Stomach (tissue), 9 donors: ENCODE measurements around the gene ATF7. TPM values are rescaled to one million over a fixed set of nuclear protein-coding genes. Genes with fewer than 3 reads are reported as not detected.
"Not testable (repeated sequence)": the region's sequence is repeated elsewhere in the genome, so short reads cannot be mapped to it uniquely, and the experiment has no call there.

Experiments
- DNase-seq, 2 donors: peaks; one replicate each; pipeline versions ENCODE4 v3.0.0 to v3.0.0-alpha.2; 2013 to 2019
- H3K27ac ChIP-seq, 5 donors: fragments of 200-600 bp in 4 of 5; sonication (generic) in 4 of 5; one replicate each; pipeline ENCODE4 v1.5.1; 2013 to 2019; ENCODE audit warnings: mild to moderate bottlenecking in 1 of 5, moderate library complexity in 1 of 5
- H3K27me3 ChIP-seq, 3 donors: fragments of 200-600 bp; sonication (generic); one replicate each; pipeline ENCODE4 v1.5.1; 2017 to 2019; ENCODE audit warnings: mixed run types in 1 of 3
- H3K36me3 ChIP-seq, 4 donors: fragments of 200-600 bp; sonication (generic); 1 replicate in 3 of 4; 2 replicates in 1 of 4; pipeline ENCODE4 v1.5.1; 2016 to 2019
- H3K4me1 ChIP-seq, 4 donors: fragments of 200-600 bp; sonication (generic); one replicate each; pipeline ENCODE4 v1.5.1; 2016 to 2019
- H3K4me3 ChIP-seq, 4 donors: fragments of 200-600 bp; sonication (generic) in 3 of 4; one replicate each; pipeline ENCODE4 v1.5.1; 2016 to 2019; ENCODE audit warnings: mild to moderate bottlenecking in 1 of 4
- H3K9me3 ChIP-seq, 4 donors: fragments of 200-600 bp; sonication (generic); one replicate each; pipeline ENCODE4 v1.5.1; 2016 to 2019
- CTCF ChIP-seq, 7 experiments: fragments of 450-650 bp in 4 of 7; fragments of 200-600 bp in 3 of 7; sonication (generic) in 3 of 7; IDR thresholded peaks; one replicate each; pipeline ENCODE4 v1.5.1; 2016 to 2019; ENCODE audit warnings: antibody characterized with exemption in 7 of 7, control low read depth in 2 of 7, mild to moderate bottlenecking in 1 of 7
- EP300 ChIP-seq: sonication (generic); formaldehyde crosslinking; IDR thresholded peaks from one replicate; pipeline ENCODE4 v1.6.1; 2017; ENCODE audit warnings: antibody characterized with exemption
- POLR2A ChIP-seq, 4 donors: fragments of 450-650 bp; IDR thresholded peaks; one replicate each; pipeline ENCODE4 v1.6.1; 2016; ENCODE audit warnings: antibody characterized with exemption in 4 of 4, control low read depth in 2 of 4, mild to moderate bottlenecking in 1 of 4, moderate library complexity in 1 of 4
- POLR2AphosphoS5 ChIP-seq, 3 donors: sonication (generic); formaldehyde crosslinking; IDR thresholded peaks; one replicate each; pipeline ENCODE4 v1.6.1; 2016; ENCODE audit warnings: antibody characterized with exemption in 3 of 3
- WGBS, 5 donors: extraction: QIAGEN DNeasy Blood & Tissue Kit in 3 of 5; methylation state at CpG; one replicate each; pipeline versions ENCODE4 v1.1.5 to v1.1.7; 2013 to 2018; 5-methylcytosine and 5-hydroxymethylcytosine counted together
- intact Hi-C: fragments of 100-400 bp; cut with DNase I; formaldehyde crosslinking; loops from one replicate; pipeline ENCODE4 v1.15.1; 2023; ENCODE audit warnings: low total_unique reads
- polyA plus RNA-seq, 3 donors: library from polyadenylated mRNA; stranded (reverse); fragments of 200-250 nt; gene quantifications; one replicate each; pipeline ENCODE4 v1.2.3, GENCODE V29; 2013
- total RNA-seq, 5 donors: library from RNA; depleted of rRNA; stranded (reverse); fragments of >200 nt; gene quantifications; one replicate each; pipeline versions ENCODE4 v1.1.0 to v1.2.3, GENCODE V29; 2014 to 2016
- donor health status: healthy with polysubstance abuse.
- donor health status: Bipolar disorder and iron deficiency.
- donor health status: healthy.

The ATF7 gene
- total and polyA plus RNA-seq, 8 donors, result 9.0 to 93.4 (median 16.3) TPM

- 75 to 82% (median 78%) methylated on average over 8 to 9 of the region's 9 CpGs for whole genome bisulfite sequencing, 5 donors
- TF ChIP-seq EP300 (no peak), CTCF (IDR thresholded peaks at IDR 0.05) (no peak), POLR2A (IDR thresholded peaks at IDR 0.05) (no peak), POLR2AphosphoS5 (IDR thresholded peaks at IDR 0.05) (no peak)
- H3K4me1 ChIP-seq, result peaks cover 0 to 59% (median 36%) of the 10 kb centered on the region in 4 donors
- H3K27me3 ChIP-seq, result no peaks in the 10 kb centered on the region
- no peak overlapping the region for H3K4me3 ChIP-seq
- no peak for DNase-seq
- H3K36me3 ChIP-seq, result peaks cover 59 to 100% (median 100%) of the 10 kb centered on the region in 4 donors
- intact Hi-C loops, result no loop called here
- H3K9me3 ChIP-seq, result no peaks in the 10 kb centered on the region
- H3K27ac ChIP-seq, result peak overlapping the region in 4 of 5 donors; percentile 3 to 54 (median 32)
Measured at GRCh38 chr12:53481939-53482586, 144.1 kb downstream of the ATF7 start.

- DNase-seq, H3K4me3 ChIP-seq, intact Hi-C loops, H3K27me3 ChIP-seq, H3K9me3 ChIP-seq: not testable (repeated sequence)
- H3K36me3 ChIP-seq, result peaks cover 64 to 100% (median 100%) of the 10 kb centered on the region in 4 donors
- H3K27ac ChIP-seq, result peak overlapping the region in 2 of 5 donors; percentile 3 to 54
- H3K4me1 ChIP-seq, result peaks cover 0 to 66% (median 42%) of the 10 kb centered on the region in 4 donors
- WGBS, 5 donors, result 63 to 77% (median 73%) methylated on average over 6 of the region's 6 CpGs
Measured at GRCh38 chr12:53481458-53481857, 144.7 kb downstream of the ATF7 start.

GRCh38 chr12:53480491-53481442 lies 145.4 kb downstream of the ATF7 start:
- no peak for DNase-seq
- Histone ChIP-seq H3K4me1 (peaks cover under 1 to 72% (median 46%) of the 10 kb centered on the region in 4 donors), H3K27ac (peak overlapping the region in 3 of 5 donors; percentile 3 to 54 (median 16)), H3K27me3 (no peaks in the 10 kb centered on the region), H3K36me3 (peaks cover 61 to 100% (median 100%) of the 10 kb centered on the region in 4 donors), H3K4me3 (no peak overlapping the region), H3K9me3 (no peaks in the 10 kb centered on the region)
- WGBS, 5 donors, result 61 to 67% (median 63%) methylated on average over 12 of the region's 12 CpGs
- intact Hi-C loops, result no loop called here
- TF ChIP-seq CTCF (IDR thresholded peaks at IDR 0.05) (no peak), POLR2AphosphoS5 (IDR thresholded peaks at IDR 0.05) (no peak), POLR2A (IDR thresholded peaks at IDR 0.05) (no peak), EP300 (no peak)

GRCh38 chr12:53479331-53479730 lies 146.9 kb downstream of the ATF7 start:
- H3K36me3 ChIP-seq, result peaks cover 73 to 100% (median 100%) of the 10 kb centered on the region in 4 donors
- H3K27me3 ChIP-seq, result no peaks in the 10 kb centered on the region
- DNase-seq, result no peak
- H3K27ac ChIP-seq, result peak overlapping the region in 2 of 5 donors; percentile 3 to 9
- H3K4me3 ChIP-seq, result no peak overlapping the region
- TF ChIP-seq POLR2AphosphoS5 (IDR thresholded peaks at IDR 0.05) (no peak), POLR2A (IDR thresholded peaks at IDR 0.05) (no peak), CTCF (IDR thresholded peaks at IDR 0.05) (no peak), EP300 (no peak)
- intact Hi-C loops, result no loop called here
- 64 to 80% (median 77%) methylated on average over 5 of the region's 5 CpGs for WGBS, 5 donors
- peaks cover 12 to 87% (median 58%) of the 10 kb centered on the region in 4 donors for H3K4me1 ChIP-seq
- H3K9me3 ChIP-seq, result no peaks in the 10 kb centered on the region
